SJSA1 (cell line): ENCODE results near the gene PEAK1. TPM values are rescaled to one million over a fixed set of nuclear protein-coding genes. Genes with fewer than 3 reads are reported as not detected.

ENCODE experiments used
- DNase-seq, 2 experiments: peaks; one replicate each; pipeline ENCODE4 v3.0.0-alpha.2; 2015 to 2020; ENCODE audit warnings: low spot score in 2 of 2, low read depth in 1 of 2
- H3K27ac ChIP-seq: fragments of 250-450 bp; sonication (Bioruptor Pico); 2 replicates; pipeline ENCODE4 v1.5.1; 2020; ENCODE audit warnings: mild to moderate bottlenecking, moderate library complexity
- H3K27me3 ChIP-seq: fragments of 250-450 bp; sonication (Bioruptor Pico); replicated peaks from 2 replicates; pipeline ENCODE4 v1.5.1; 2020; ENCODE audit warnings: mild to moderate bottlenecking, moderate library complexity
- H3K36me3 ChIP-seq: fragments of 250-450 bp; sonication (Bioruptor Pico); 2 replicates; pipeline ENCODE4 v1.5.1; 2020; ENCODE audit warnings: mild to moderate bottlenecking
- H3K4me1 ChIP-seq: fragments of 250-450 bp; sonication (Bioruptor Pico); replicated peaks from 2 replicates; pipeline ENCODE4 v1.6.1; 2021; ENCODE audit warnings: mild to moderate bottlenecking
- H3K4me3 ChIP-seq: fragments of 250-450 bp; sonication (Bioruptor Pico); 2 replicates; pipeline ENCODE4 v1.5.1; 2020; ENCODE audit warnings: mild to moderate bottlenecking
- H3K9me3 ChIP-seq: fragments of 250-450 bp; sonication (Bioruptor Pico); replicated peaks from 2 replicates; pipeline ENCODE4 v1.5.1; 2020; ENCODE audit warnings: mild to moderate bottlenecking
- total RNA-seq: library from RNA; depleted of rRNA; stranded (reverse); fragments of >200 nt; shearing (Covaris generic); gene quantifications from 2 replicates; pipeline ENCODE4 v1.2.3, GENCODE V29; 2014

The PEAK1 gene
- total RNA-seq, 1 experiment from 2014 or later = 57.3 TPM

- Histone ChIP-seq H3K27me3 (no peaks in the 10 kb centered on the region), H3K9me3 (no peaks in the 10 kb centered on the region), H3K27ac (no peak overlapping the region), H3K4me3 (no peak overlapping the region), H3K4me1 (no peaks in the 10 kb centered on the region), H3K36me3 (no peaks in the 10 kb centered on the region)
- no peak for DNase-seq
These were observed 35.8 kb downstream of the PEAK1 start for GRCh38 chr15:77384086-77384485.

DNA sequence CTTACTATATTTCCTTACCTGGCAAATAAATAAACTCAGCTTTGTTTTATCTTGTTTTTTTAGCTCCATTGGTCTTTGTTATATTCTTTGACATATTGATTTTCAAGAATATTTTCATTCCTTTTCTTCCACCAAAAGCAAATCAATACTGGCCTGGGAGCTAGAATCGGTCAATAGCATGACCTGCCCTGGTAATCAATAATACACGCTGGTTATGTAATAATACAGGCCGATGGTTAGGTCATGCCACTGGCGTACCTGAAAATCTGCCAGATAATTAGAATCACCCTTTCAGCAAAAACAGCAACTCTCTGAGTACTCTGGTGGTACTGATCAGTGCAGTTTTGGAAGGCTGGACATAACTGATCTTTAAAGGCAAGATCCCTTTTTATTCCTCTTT, 39.9 kb downstream of the PEAK1 start:
- DNase-seq = no peak
- Histone ChIP-seq H3K9me3 (no peaks in the 10 kb centered on the region), H3K4me1 (no peaks in the 10 kb centered on the region), H3K27ac (no peak overlapping the region), H3K27me3 (no peaks in the 10 kb centered on the region), H3K4me3 (no peak overlapping the region), H3K36me3 (no peaks in the 10 kb centered on the region)

- Histone ChIP-seq H3K27ac (no peak overlapping the region), H3K4me1 (no peaks in the 10 kb centered on the region), H3K9me3 (no peaks in the 10 kb centered on the region), H3K27me3 (no peaks in the 10 kb centered on the region), H3K4me3 (no peak overlapping the region), H3K36me3 (no peaks in the 10 kb centered on the region)
- no peak for DNase-seq
These were observed 43.1 kb downstream of the PEAK1 start for GRCh38 chr15:77376770-77377169.

DNA sequence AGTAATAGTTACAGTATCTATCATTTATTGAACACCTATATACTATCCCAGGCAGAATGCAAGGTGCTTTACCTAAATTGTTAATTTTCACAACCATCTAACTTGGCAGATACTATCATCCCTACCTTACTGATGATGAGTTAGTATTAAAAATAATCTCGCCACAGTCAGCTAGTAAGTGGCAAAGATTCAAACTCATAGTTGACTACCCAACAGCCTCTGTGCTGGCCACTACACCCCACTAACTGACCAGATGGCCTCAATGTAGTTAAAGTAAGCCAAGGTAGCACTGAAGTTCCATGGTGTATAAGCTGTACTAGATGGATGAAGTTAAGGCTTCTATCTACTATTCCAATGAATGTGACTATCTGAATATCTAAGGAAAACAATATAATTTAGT, 44.8 kb downstream of the PEAK1 start:
- Histone ChIP-seq H3K4me3 (no peak overlapping the region), H3K27ac (no peak overlapping the region), H3K9me3 (no peaks in the 10 kb centered on the region), H3K4me1 (no peaks in the 10 kb centered on the region), H3K27me3 (no peaks in the 10 kb centered on the region), H3K36me3 (no peaks in the 10 kb centered on the region)
- DNase-seq = no peak

GRCh38 chr15:77373441-77373840, 46.5 kb downstream of the PEAK1 start:
- no peak for DNase-seq
- Histone ChIP-seq H3K9me3 (no peaks in the 10 kb centered on the region), H3K36me3 (0 out of 2 replicates have a peak, but pooled peaks cover 6% of the 10 kb centered on the region), H3K27me3 (no peaks in the 10 kb centered on the region), H3K4me1 (no peaks in the 10 kb centered on the region), H3K4me3 (no peak overlapping the region), H3K27ac (no peak overlapping the region)

GRCh38 chr15:77371850-77372563, 47.9 kb downstream of the PEAK1 start:
- H3K36me3 ChIP-seq = 0 out of 2 replicates have a peak, but pooled peaks cover 6% of the 10 kb centered on the region
- no peak for DNase-seq
- H3K27ac ChIP-seq = no peak overlapping the region
- no peaks in the 10 kb centered on the region for H3K27me3 ChIP-seq
- no peaks in the 10 kb centered on the region for H3K9me3 ChIP-seq
- no peaks in the 10 kb centered on the region for H3K4me1 ChIP-seq
- H3K4me3 ChIP-seq = no peak overlapping the region

GRCh38 chr15:77370580-77370979, 49.3 kb downstream of the PEAK1 start:
- DNase-seq = no peak
- H3K4me1 ChIP-seq = no peaks in the 10 kb centered on the region
- H3K27ac ChIP-seq = no peak overlapping the region
- H3K36me3 ChIP-seq = 0 out of 2 replicates have a peak, but pooled peaks cover 6% of the 10 kb centered on the region
- H3K4me3 ChIP-seq = no peak overlapping the region
- H3K9me3 ChIP-seq = no peaks in the 10 kb centered on the region
- H3K27me3 ChIP-seq = no peaks in the 10 kb centered on the region

DNA sequence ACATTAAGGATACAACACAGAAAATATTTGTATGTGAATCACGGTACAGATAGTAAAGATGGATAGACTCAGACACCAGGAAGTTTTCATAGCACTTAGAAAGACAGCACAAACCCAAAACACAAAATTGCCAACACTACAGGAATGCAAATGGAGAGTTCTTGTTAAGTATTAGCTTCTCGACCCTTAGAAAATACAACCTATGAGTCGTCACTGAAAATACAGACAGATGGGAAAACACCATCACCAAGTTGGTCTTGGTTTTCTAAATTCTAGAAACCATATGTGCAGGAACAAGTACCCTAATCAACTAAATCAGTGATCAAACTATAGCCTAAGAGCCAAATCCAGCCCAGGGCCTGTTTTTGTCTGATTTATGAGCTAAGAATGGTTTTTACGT, 50.7 kb downstream of the PEAK1 start:
- Histone ChIP-seq H3K27me3 (no peaks in the 10 kb centered on the region), H3K36me3 (peaks cover 9% of the 10 kb centered on the region; the same call in 1 of the 2 replicates), H3K27ac (no peak overlapping the region), H3K4me3 (no peak overlapping the region), H3K4me1 (no peaks in the 10 kb centered on the region), H3K9me3 (no peaks in the 10 kb centered on the region)
- DNase-seq = no peak

DNA sequence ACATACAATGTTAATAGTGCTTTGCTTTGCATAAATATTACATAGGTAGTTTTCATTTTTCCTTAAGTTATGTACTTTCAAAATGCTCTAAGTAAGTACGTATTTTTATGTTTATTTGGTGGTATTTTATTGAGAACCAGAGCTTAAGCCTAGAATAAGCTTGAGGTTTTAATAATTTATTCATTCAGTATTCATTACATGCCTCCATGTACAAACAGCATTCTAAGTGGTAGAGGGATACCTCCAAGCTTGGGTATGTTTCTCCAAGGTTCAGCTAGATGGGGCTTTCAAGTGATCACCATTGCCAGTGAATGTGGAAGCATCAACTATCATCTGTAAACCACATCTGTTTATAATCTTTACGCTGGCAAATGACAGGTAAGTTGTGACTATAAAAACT, 52.3 kb downstream of the PEAK1 start:
- Histone ChIP-seq H3K27ac (no peak overlapping the region), H3K36me3 (peaks cover 11% of the 10 kb centered on the region; the same call in 1 of the 2 replicates), H3K9me3 (no peaks in the 10 kb centered on the region), H3K27me3 (no peaks in the 10 kb centered on the region), H3K4me3 (no peak overlapping the region), H3K4me1 (no peaks in the 10 kb centered on the region)
- no peak for DNase-seq

- DNase-seq = no peak
- Histone ChIP-seq H3K27ac (no peak overlapping the region), H3K9me3 (no peaks in the 10 kb centered on the region), H3K27me3 (no peaks in the 10 kb centered on the region), H3K36me3 (peaks cover 19% of the 10 kb centered on the region), H3K4me3 (no peak overlapping the region), H3K4me1 (no peaks in the 10 kb centered on the region)
These were observed 58.4 kb downstream of the PEAK1 start for GRCh38 chr15:77361456-77361855.

DNA sequence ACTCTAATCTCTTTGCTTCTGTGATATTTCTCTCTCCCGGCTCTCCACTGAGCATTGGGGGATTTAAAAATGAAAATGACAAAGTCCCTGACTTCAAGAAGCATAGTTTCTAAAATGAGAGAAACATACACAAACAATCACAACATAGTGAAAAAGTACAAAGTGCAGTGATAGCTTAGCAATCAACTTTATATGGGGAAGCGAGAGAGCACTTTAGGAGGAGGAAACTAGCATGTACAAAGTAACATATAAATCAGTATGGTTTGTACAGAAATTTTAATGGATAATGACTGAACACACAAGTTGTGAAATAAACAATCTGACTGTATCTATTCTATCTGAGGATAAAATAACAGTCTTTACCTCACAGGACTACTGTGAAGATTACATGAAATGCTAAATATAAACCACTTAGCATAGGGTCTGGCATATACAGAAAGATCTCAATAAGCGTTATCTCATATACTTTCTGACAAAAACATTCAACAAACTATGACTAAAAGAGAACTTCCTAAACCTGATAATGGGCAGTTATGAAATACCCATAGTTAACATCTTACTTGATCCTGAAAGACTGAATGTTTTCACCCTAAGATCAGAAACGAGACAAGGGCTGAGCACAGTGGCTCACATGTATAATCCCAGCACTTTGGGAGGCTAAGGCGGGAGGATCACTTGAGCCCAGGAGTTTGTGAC, 61.2 kb downstream of the PEAK1 start:
- DNase-seq = no peak
- Histone ChIP-seq H3K27ac (no peak overlapping the region), H3K9me3 (no peaks in the 10 kb centered on the region), H3K4me1 (no peaks in the 10 kb centered on the region), H3K4me3 (no peak overlapping the region), H3K27me3 (no peaks in the 10 kb centered on the region), H3K36me3 (peaks cover 13% of the 10 kb centered on the region)

DNA sequence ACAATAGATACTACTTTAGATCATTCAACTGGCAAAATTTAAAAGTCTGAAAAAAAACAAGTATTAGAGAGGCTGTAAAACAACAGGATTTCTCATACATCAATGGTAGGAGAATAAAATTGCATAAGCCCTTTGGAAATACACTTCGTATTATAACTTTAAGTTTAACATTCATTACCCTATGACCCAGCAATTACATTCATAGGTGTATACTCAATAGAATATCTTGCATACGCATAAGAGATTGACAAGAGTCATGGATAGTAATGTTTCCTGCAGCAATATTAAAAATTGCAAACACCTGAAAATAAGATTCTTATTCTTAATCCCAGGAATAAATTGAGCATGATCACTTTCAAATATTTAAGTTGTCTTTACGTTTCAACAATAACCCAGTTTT, 63.6 kb downstream of the PEAK1 start:
- H3K4me1 ChIP-seq = no peaks in the 10 kb centered on the region
- no peaks in the 10 kb centered on the region for H3K27me3 ChIP-seq
- no peaks in the 10 kb centered on the region for H3K9me3 ChIP-seq
- H3K36me3 ChIP-seq = peaks cover 13% of the 10 kb centered on the region
- no peak for DNase-seq
- H3K27ac ChIP-seq = no peak overlapping the region
- no peak overlapping the region for H3K4me3 ChIP-seq

- Histone ChIP-seq H3K4me1 (no peaks in the 10 kb centered on the region), H3K9me3 (no peaks in the 10 kb centered on the region), H3K27ac (no peak overlapping the region), H3K36me3 (peaks cover 7% of the 10 kb centered on the region), H3K27me3 (no peaks in the 10 kb centered on the region), H3K4me3 (no peak overlapping the region)
- DNase-seq = no peak
These were observed 64.6 kb downstream of the PEAK1 start for GRCh38 chr15:77355321-77355720.

GRCh38 chr15:77354063-77354462, 65.8 kb downstream of the PEAK1 start:
- H3K27ac ChIP-seq = no peak overlapping the region
- no peak for DNase-seq
- no peaks in the 10 kb centered on the region for H3K27me3 ChIP-seq
- no peaks in the 10 kb centered on the region; the same call in none of the 2 replicates for H3K36me3 ChIP-seq
- no peaks in the 10 kb centered on the region for H3K4me1 ChIP-seq
- H3K4me3 ChIP-seq = no peak overlapping the region
- H3K9me3 ChIP-seq = no peaks in the 10 kb centered on the region
